Neural progenitor cell (in vitro differentiated cells): ENCODE results near the gene MPRIP. TPM values are rescaled to one million over a fixed set of nuclear protein-coding genes. Genes with fewer than 3 reads are reported as not detected.

Source experiments
- DNase-seq: peaks from one replicate; pipeline ENCODE4 v3.0.0-alpha.2; 2016; ENCODE audit warnings: low spot score
- H2AFZ ChIP-seq: fragments of 200-600 bp; sonication (generic); replicated peaks from 2 replicates; pipeline ENCODE4 v1.6.1; 2016; ENCODE audit warnings: antibody characterized with exemption
- H3F3A ChIP-seq: fragments of 200-600 bp; sonication (generic); 2 replicates; pipeline ENCODE4 v1.6.1; 2016; ENCODE audit warnings: antibody characterized with exemption, low read depth
- H3K27ac ChIP-seq: fragments of 200-600 bp; sonication (generic); 2 replicates; pipeline ENCODE4 v1.5.1; 2016; ENCODE audit warnings: mild to moderate bottlenecking
- H3K27me3 ChIP-seq: fragments of 200-600 bp; sonication (generic); 2 replicates; pipeline ENCODE4 v1.6.1; 2016; ENCODE audit warnings: mild to moderate bottlenecking, moderate library complexity
- H3K36me3 ChIP-seq: fragments of 200-600 bp; sonication (generic); 2 replicates; pipeline ENCODE4 v1.5.1; 2016
- H3K4me1 ChIP-seq: fragments of 200-600 bp; sonication (generic); 2 replicates; pipeline ENCODE4 v1.6.1; 2016; ENCODE audit warnings: mixed run types
- H3K4me2 ChIP-seq: fragments of 200-600 bp; sonication (generic); 2 replicates; pipeline ENCODE4 v1.6.1; 2016
- H3K4me3 ChIP-seq: fragments of 200-600 bp; sonication (generic); 2 replicates; pipeline ENCODE4 v1.5.1; 2016
- H3K79me2 ChIP-seq: fragments of 200-600 bp; sonication (generic); 2 replicates; pipeline ENCODE4 v1.6.1; 2016; ENCODE audit warnings: low read depth
- H3K9ac ChIP-seq: fragments of 200-600 bp; sonication (generic); 2 replicates; pipeline ENCODE4 v1.6.1; 2016
- H3K9me3 ChIP-seq: fragments of 200-600 bp; sonication (generic); 2 replicates; pipeline ENCODE4 v1.5.1; 2016; ENCODE audit warnings: low read depth
- H4K20me1 ChIP-seq: fragments of 200-600 bp; sonication (generic); 2 replicates; pipeline ENCODE4 v1.6.1; 2016; ENCODE audit warnings: low read depth
- H3K27ac Mint-ChIP-seq: 3 replicates; pipeline ENCODE4 v1.8.0; 2021; ENCODE audit warnings: mixed read lengths
- H3K27me3 Mint-ChIP-seq: 2 replicates; pipeline ENCODE4 v1.8.0; 2022; ENCODE audit warnings: low read depth, mild to moderate bottlenecking, inconsistent platforms, moderate library complexity, mixed read lengths; ENCODE audit not compliant: insufficient read depth
- H3K36me3 Mint-ChIP-seq: 3 replicates; pipeline ENCODE4 v1.8.0; 2021; ENCODE audit warnings: mixed read lengths
- H3K4me1 Mint-ChIP-seq: 3 replicates; pipeline ENCODE4 v1.8.0; 2021; ENCODE audit warnings: mixed read lengths
- H3K4me3 Mint-ChIP-seq: 3 replicates; pipeline ENCODE4 v1.8.0; 2021; ENCODE audit warnings: mild to moderate bottlenecking, moderate library complexity, mixed read lengths
- H3K9me3 Mint-ChIP-seq: 3 replicates; pipeline ENCODE4 v1.8.0; 2020; ENCODE audit warnings: mixed read lengths
- EZH2 ChIP-seq: fragments of 200-600 bp; sonication (generic); IDR thresholded peaks from 2 replicates; pipeline ENCODE4 v1.6.1; 2017; ENCODE audit warnings: antibody characterized with exemption, mild to moderate bottlenecking, moderate library complexity
- EZH2phosphoT487 ChIP-seq: fragments of 200-600 bp; sonication (generic); IDR thresholded peaks from 2 replicates; pipeline ENCODE4 v1.6.1; 2017; ENCODE audit warnings: antibody characterized with exemption
- total RNA-seq: library from RNA; depleted of rRNA; stranded (reverse); fragments of >200 nt; gene quantifications from 2 replicates; pipeline ENCODE4 v1.2.3, GENCODE V29; 2015; ENCODE audit warnings: low replicate concordance
- TF ChIP-seq, protein P1 (sequence below): fragments of 200-600 bp; sonication (generic); IDR thresholded peaks from 2 replicates; pipeline ENCODE4 v1.5.1; 2017; ENCODE audit warnings: antibody characterized with exemption, mild to moderate bottlenecking

The MPRIP gene
- total RNA-seq, 1 donor from 2014 or later: 42.1 TPM

DNA sequence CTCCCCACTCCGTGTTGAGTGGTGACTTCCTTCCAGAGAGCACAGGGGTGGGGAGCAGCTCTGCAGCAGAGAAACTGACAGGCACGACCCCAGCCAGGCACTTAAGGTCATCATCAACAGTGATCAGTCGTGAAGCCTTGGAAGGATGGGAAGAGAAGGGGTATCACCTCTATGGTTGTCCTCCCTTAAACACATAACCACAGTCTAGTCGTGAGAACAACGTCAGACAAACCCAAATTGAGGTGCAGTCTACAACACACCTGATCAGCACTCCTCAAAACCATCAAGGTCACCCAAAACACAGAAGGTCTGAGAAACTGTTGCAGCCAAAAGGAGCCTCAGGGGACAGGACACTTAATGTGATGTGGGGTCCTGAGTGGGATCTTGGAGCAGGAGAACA, 68.3 kb downstream of the MPRIP start:
- H3K4me3 Mint-ChIP-seq: no peak overlapping the region
- Histone ChIP-seq H3K9ac (no peak overlapping the region), H3K27me3 (no peaks in the 10 kb centered on the region), H3K9me3 (no peaks in the 10 kb centered on the region), H3K36me3 (no peaks in the 10 kb centered on the region), H3K27ac (no peak overlapping the region), H3K4me3 (no peak overlapping the region), H3K4me2 (no peak overlapping the region), H3K4me1 (peaks cover 26% of the 10 kb centered on the region), H2AFZ (no peak overlapping the region), H4K20me1 (peaks cover 37% of the 10 kb centered on the region), H3K79me2 (peaks cover 36% of the 10 kb centered on the region), H3F3A (no peaks in the 10 kb centered on the region)
- TF ChIP-seq EZH2phosphoT487: no peak
- TF ChIP-seq EZH2: no peak
- TF ChIP-seq, protein P1, sequence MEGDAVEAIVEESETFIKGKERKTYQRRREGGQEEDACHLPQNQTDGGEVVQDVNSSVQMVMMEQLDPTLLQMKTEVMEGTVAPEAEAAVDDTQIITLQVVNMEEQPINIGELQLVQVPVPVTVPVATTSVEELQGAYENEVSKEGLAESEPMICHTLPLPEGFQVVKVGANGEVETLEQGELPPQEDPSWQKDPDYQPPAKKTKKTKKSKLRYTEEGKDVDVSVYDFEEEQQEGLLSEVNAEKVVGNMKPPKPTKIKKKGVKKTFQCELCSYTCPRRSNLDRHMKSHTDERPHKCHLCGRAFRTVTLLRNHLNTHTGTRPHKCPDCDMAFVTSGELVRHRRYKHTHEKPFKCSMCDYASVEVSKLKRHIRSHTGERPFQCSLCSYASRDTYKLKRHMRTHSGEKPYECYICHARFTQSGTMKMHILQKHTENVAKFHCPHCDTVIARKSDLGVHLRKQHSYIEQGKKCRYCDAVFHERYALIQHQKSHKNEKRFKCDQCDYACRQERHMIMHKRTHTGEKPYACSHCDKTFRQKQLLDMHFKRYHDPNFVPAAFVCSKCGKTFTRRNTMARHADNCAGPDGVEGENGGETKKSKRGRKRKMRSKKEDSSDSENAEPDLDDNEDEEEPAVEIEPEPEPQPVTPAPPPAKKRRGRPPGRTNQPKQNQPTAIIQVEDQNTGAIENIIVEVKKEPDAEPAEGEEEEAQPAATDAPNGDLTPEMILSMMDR: no peak
- H3K36me3 Mint-ChIP-seq: peaks cover 4% of the 10 kb centered on the region
- H3K27me3 Mint-ChIP-seq: peaks cover 2% of the 10 kb centered on the region
- peaks cover 25% of the 10 kb centered on the region for H3K4me1 Mint-ChIP-seq
- no peak for DNase-seq
- no peaks in the 10 kb centered on the region for H3K9me3 Mint-ChIP-seq
- H3K27ac Mint-ChIP-seq: no peak overlapping the region

DNA sequence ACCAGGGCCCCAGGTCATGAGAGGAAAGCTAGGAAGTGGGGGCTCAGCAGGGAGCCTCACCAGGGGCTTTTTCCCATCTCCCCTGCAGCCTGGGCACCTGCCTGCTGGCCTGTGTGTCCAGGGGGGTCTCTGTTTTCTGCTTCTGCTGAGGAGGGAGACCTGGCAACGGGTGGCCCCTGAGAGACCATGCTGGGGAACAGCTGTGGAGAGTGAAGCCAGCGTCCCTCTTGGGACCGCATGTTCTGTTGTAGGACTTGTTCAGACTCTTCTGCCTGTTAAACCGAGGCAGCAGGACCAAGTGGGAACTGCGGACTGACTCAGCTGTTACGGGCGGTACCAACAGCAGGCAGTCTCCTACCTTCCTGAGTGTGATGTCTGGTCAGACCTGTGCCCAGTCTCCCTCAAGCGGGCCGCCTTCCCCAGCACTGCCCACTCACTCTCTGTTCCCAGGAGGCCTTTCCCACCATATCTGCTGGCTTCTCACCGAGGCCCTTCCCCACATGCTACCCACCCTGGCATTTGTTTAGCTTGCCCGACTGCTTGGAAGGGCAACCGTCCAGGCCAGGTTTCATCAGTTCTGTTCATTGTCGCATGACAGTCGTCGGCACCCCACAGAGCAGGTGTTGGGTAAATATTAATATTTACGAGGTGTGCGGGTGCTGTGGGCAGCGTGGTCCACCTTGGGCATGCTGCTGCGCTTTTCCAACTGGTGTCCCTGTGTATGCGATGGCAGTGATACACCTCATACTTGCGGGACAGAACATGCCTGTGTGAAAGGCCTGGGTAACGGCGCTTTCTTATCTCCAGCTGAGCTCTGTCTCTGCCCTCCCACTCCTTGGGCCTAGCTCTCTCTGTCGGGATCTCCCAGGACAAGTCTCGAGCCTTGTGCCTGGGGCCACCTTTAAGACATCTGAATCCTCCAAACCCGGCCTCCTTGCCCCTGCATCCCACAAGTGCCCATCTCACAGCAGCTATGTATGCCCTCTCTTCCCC, 69.4 kb downstream of the MPRIP start:
- Mint-ChIP-seq H3K4me1 (peaks cover 21% of the 10 kb centered on the region), H3K36me3 (peaks cover 2% of the 10 kb centered on the region), H3K27ac (peak overlapping the region; percentile 57), H3K4me3 (no peak overlapping the region), H3K9me3 (no peaks in the 10 kb centered on the region), H3K27me3 (peaks cover 2% of the 10 kb centered on the region)
- Histone ChIP-seq H3K27me3 (no peaks in the 10 kb centered on the region), H3K36me3 (no peaks in the 10 kb centered on the region), H2AFZ (no peak overlapping the region), H3K79me2 (peaks cover 47% of the 10 kb centered on the region), H4K20me1 (peaks cover 37% of the 10 kb centered on the region), H3K4me2 (no peak overlapping the region), H3K4me3 (no peak overlapping the region), H3K27ac (no peak overlapping the region), H3K9ac (no peak overlapping the region), H3F3A (no peaks in the 10 kb centered on the region), H3K9me3 (no peaks in the 10 kb centered on the region), H3K4me1 (peaks cover 26% of the 10 kb centered on the region)
- no peak for DNase-seq
- TF ChIP-seq EZH2 (no peak), EZH2phosphoT487 (no peak)
- TF ChIP-seq, protein P1: no peak

DNA sequence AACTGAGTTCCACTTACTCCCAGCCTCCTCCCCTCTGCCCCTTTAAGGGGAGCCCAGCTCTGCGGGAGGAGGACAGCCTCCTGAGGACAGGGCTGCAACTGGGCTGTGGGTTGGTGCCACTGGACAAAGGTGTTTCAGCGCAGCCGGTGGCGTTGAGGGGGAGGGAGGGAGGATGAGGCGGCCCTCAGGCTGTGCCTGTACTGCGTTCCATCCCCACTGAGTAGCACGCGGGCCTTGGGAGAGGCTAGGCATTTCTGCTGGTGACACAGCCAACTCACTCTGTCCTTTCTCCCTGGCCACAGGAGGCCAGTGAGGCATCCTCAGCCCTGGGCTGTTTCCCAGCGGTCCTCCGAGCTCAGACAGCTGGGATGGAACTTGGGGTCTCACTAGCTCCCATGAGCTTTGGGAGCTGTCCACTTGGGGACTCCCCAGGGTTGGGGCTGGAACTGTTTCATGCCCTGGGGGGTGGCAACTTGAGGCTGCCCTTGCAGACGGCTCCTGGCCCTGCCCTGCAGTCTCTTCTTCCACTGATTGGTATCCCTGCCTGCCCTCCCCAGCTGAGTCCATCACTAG, 70.5 kb downstream of the MPRIP start:
- Histone ChIP-seq H3K27me3 (no peaks in the 10 kb centered on the region), H3K36me3 (no peaks in the 10 kb centered on the region), H3K27ac (no peak overlapping the region), H2AFZ (no peak overlapping the region), H3K4me2 (no peak overlapping the region), H3K9me3 (no peaks in the 10 kb centered on the region), H3K9ac (no peak overlapping the region), H3K79me2 (peaks cover 42% of the 10 kb centered on the region), H3K4me1 (peaks cover 23% of the 10 kb centered on the region), H3F3A (no peaks in the 10 kb centered on the region), H3K4me3 (no peak overlapping the region), H4K20me1 (peaks cover 33% of the 10 kb centered on the region)
- peaks cover 2% of the 10 kb centered on the region for H3K27me3 Mint-ChIP-seq
- H3K27ac Mint-ChIP-seq: no peak overlapping the region
- peaks cover 2% of the 10 kb centered on the region for H3K36me3 Mint-ChIP-seq
- TF ChIP-seq EZH2phosphoT487: no peak
- no peak for TF ChIP-seq EZH2
- TF ChIP-seq, protein P1: no peak
- H3K4me1 Mint-ChIP-seq: peaks cover 23% of the 10 kb centered on the region
- peak; percentile 20 for DNase-seq
- no peaks in the 10 kb centered on the region for H3K9me3 Mint-ChIP-seq
- no peak overlapping the region for H3K4me3 Mint-ChIP-seq
